GM12892 (cell line): ENCODE results near the gene SAE1.

Experiments used
- POLR2A ChIP-seq: IDR thresholded peaks from 2 replicates; pipeline ENCODE4 v1.6.1; 2011; ENCODE audit warnings: low read depth, low read length, control low read depth
- POLR2AphosphoS5 ChIP-seq: IDR thresholded peaks from 2 replicates; pipeline ENCODE4 v1.6.1; 2011; ENCODE audit warnings: low read depth, low read length, control low read depth
- TAF1 ChIP-seq: IDR thresholded peaks from 2 replicates; pipeline ENCODE4 v1.6.1; 2011; ENCODE audit warnings: low read depth, mild to moderate bottlenecking, control low read depth, low read length, borderline replicate concordance

- TF ChIP-seq POLR2A (no peak), TAF1 (no peak), POLR2AphosphoS5 (no peak)
Measured at GRCh38 chr19:47236072-47236675, 105.5 kb downstream of the SAE1 start.
